ENCODE measurements around the gene CYB5A. TPM values are rescaled to one million over a fixed set of nuclear protein-coding genes. Genes with fewer than 3 reads are reported as not detected.
A peak's percentile ranks its signal among the peaks of the same experiment; 100 is the strongest.

Gene CYB5A
- total RNA-seq, 2 experiments from 2014 or later, result 53.1 to 61.4 TPM

GRCh38 chr18:74274700-74275099 is 17.1 kb downstream of the CYB5A start:
- no peak overlapping the region for H3K27ac Mint-ChIP-seq
- H3K27me3 Mint-ChIP-seq, result no peaks in the 10 kb centered on the region
- H3K4me3 Mint-ChIP-seq, result no peak overlapping the region
- H3K4me1 Mint-ChIP-seq, result no peaks in the 10 kb centered on the region
- intact Hi-C loops (cut with DNase I, micrococcal nuclease), result no loop called here
- H3K36me3 Mint-ChIP-seq (ENCODE audit: low read depth), result no peaks in the 10 kb centered on the region
- ChIA-PET POLR2A (no interaction called here), CTCF (interaction anchor here (0.6 to 2.3 kb wide), 3 partner anchors 9 to 68 kb away, joined by 3 to 6 read pairs (median 4); no protein-coding TSS in a partner anchor)
- DNase-seq (no peak), ATAC-seq (no peak)
- H3K9me3 Mint-ChIP-seq (ENCODE audit: low read depth), result no peaks in the 10 kb centered on the region

DNA sequence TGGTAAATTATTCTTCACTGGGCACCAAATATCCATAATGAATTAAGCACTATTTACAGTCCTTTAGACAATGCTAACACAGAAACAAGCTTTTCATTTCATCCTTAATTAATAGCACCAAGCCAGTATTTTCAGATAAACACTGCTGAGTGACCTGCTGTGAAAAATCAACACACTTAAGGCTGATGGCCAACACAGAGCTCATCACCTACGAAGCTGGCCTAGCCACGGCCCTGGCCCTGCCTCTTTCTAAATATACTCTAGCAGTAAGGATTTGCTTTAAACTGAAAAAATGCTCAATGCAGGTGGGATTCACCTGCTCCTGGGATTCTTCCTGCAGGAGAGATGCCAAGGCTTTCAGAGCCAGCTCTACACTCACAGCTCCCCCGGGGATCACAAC is 18.4 kb downstream of the CYB5A start:
- ChIA-PET CTCF (interaction anchor here (1.3 to 2.3 kb wide), 2 partner anchors 69 to 278 kb away, joined by 3 to 6 read pairs; no protein-coding TSS in a partner anchor), POLR2A (no interaction called here)
- DNase-seq (no peak), ATAC-seq (no peak)
- Mint-ChIP-seq H3K9me3 (ENCODE audit: low read depth) (no peaks in the 10 kb centered on the region), H3K4me1 (no peaks in the 10 kb centered on the region), H3K27me3 (no peaks in the 10 kb centered on the region), H3K4me3 (no peak overlapping the region), H3K27ac (no peak overlapping the region), H3K36me3 (ENCODE audit: low read depth) (no peaks in the 10 kb centered on the region)
- intact Hi-C loops (cut with DNase I, micrococcal nuclease), result no loop called here

GRCh38 chr18:74271635-74272034 is 20.1 kb downstream of the CYB5A start:
- Mint-ChIP-seq H3K27ac (no peak overlapping the region), H3K36me3 (ENCODE audit: low read depth) (no peaks in the 10 kb centered on the region), H3K9me3 (ENCODE audit: low read depth) (no peaks in the 10 kb centered on the region), H3K4me1 (no peaks in the 10 kb centered on the region), H3K4me3 (no peak overlapping the region), H3K27me3 (no peaks in the 10 kb centered on the region)
- intact Hi-C loops (cut with DNase I, micrococcal nuclease), result no loop called here
- CTCF ChIA-PET, result no interaction called here
- DNase-seq (no peak), ATAC-seq (no peak)
- POLR2A ChIA-PET, result no interaction called here

- intact Hi-C loops (cut with DNase I, micrococcal nuclease), result no loop called here
- H3K4me3 Mint-ChIP-seq, result no peak overlapping the region
- peaks cover 5% of the 10 kb centered on the region for H3K4me1 Mint-ChIP-seq
- ATAC-seq (no peak), DNase-seq (no peak)
- H3K36me3 Mint-ChIP-seq (ENCODE audit: low read depth), result no peaks in the 10 kb centered on the region
- H3K27ac Mint-ChIP-seq, result no peak overlapping the region
- ChIA-PET POLR2A (no interaction called here), CTCF (no interaction called here)
- no peaks in the 10 kb centered on the region for H3K9me3 Mint-ChIP-seq (ENCODE audit: low read depth)
- H3K27me3 Mint-ChIP-seq, result no peaks in the 10 kb centered on the region
These were observed 22.7 kb downstream of the CYB5A start for GRCh38 chr18:74268933-74269620.

DNA sequence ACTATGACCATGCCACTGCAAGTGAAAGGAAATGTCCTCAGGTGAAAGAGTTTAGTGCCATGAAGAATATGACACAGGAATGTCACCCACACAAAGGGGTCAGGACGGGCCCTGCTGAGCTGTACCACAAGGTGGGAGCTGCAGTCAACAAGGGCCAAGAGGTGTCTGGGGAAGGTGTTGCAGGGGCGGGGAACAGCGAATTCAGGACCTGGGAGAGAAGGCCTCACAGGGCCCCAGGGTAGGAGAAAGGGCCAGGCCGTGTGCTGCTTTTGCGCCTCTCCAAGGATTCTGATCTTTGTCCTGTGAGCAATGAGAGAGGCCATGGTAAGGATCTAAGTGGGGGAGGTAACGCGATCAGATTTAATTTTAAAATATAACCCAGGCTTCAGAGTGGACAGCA is 23.6 kb downstream of the CYB5A start:
- no peak for DNase-seq
- POLR2A ChIA-PET, result no interaction called here
- Mint-ChIP-seq H3K4me1 (peaks cover 5% of the 10 kb centered on the region), H3K27ac (no peak overlapping the region), H3K9me3 (ENCODE audit: low read depth) (no peaks in the 10 kb centered on the region), H3K4me3 (no peak overlapping the region), H3K27me3 (no peaks in the 10 kb centered on the region), H3K36me3 (ENCODE audit: low read depth) (peaks cover 1% of the 10 kb centered on the region)
- no peak for ATAC-seq
- intact Hi-C loops (cut with DNase I, micrococcal nuclease), result no loop called here
- CTCF ChIA-PET, result no interaction called here

DNA sequence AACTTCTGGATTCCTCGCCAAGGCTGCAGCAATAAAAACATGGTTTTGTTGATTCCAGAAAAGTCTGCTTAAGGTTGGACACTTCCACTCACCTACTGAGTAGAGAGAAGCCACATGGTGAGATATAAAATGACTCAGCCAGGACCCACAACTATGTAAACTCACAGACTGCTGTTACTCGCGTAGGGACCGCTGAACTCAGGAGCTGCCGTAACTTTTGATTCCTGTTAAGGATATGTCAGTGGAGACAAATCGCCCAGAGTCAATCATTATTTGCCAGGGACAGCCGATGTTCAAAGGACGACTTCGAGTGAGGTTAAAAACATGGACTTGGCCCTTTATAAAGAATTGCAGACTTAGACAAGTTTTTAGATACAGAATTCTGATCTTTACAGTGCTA is 25.6 kb downstream of the CYB5A start:
- POLR2A ChIA-PET, result no interaction called here
- no peak for ATAC-seq
- CTCF ChIA-PET, result no interaction called here
- Mint-ChIP-seq H3K9me3 (ENCODE audit: low read depth) (no peaks in the 10 kb centered on the region), H3K4me3 (no peak overlapping the region), H3K27me3 (no peaks in the 10 kb centered on the region), H3K4me1 (peaks cover 5% of the 10 kb centered on the region), H3K27ac (no peak overlapping the region), H3K36me3 (ENCODE audit: low read depth) (peaks cover 2% of the 10 kb centered on the region)
- DNase-seq, result no peak
- intact Hi-C loops (cut with DNase I, micrococcal nuclease), result no loop called here

- Mint-ChIP-seq H3K4me3 (no peak overlapping the region), H3K4me1 (peaks cover 5% of the 10 kb centered on the region), H3K36me3 (ENCODE audit: low read depth) (peaks cover 2% of the 10 kb centered on the region), H3K27me3 (no peaks in the 10 kb centered on the region), H3K27ac (no peak overlapping the region), H3K9me3 (ENCODE audit: low read depth) (no peaks in the 10 kb centered on the region)
- CTCF ChIA-PET, result no interaction called here
- intact Hi-C loops (cut with DNase I, micrococcal nuclease), result no loop called here
- DNase-seq (no peak), ATAC-seq (no peak)
- POLR2A ChIA-PET, result no interaction called here
These were observed 26.1 kb downstream of the CYB5A start for GRCh38 chr18:74265546-74266098.

- DNase-seq, result peak; percentile 39
- ChIA-PET CTCF (interaction anchor here (0.7 to 0.8 kb wide), 3 partner anchors 12 to 270 kb away, joined by 3 to 4 read pairs (median 3); partner anchors contain the start of gene CNDP1), POLR2A (no interaction called here)
- ATAC-seq, result peak; percentile 76
- H3K27me3 Mint-ChIP-seq, result no peaks in the 10 kb centered on the region
- no peaks in the 10 kb centered on the region for H3K9me3 Mint-ChIP-seq (ENCODE audit: low read depth)
- peaks cover 5% of the 10 kb centered on the region for H3K4me1 Mint-ChIP-seq
- H3K4me3 Mint-ChIP-seq, result no peak overlapping the region
- peaks cover 5% of the 10 kb centered on the region for H3K36me3 Mint-ChIP-seq (ENCODE audit: low read depth)
- intact Hi-C loops (cut with DNase I, micrococcal nuclease), result no loop called here
- H3K27ac Mint-ChIP-seq, result peak overlapping the region; percentile 52
These were observed 27.3 kb downstream of the CYB5A start for GRCh38 chr18:74264303-74265020.

DNA sequence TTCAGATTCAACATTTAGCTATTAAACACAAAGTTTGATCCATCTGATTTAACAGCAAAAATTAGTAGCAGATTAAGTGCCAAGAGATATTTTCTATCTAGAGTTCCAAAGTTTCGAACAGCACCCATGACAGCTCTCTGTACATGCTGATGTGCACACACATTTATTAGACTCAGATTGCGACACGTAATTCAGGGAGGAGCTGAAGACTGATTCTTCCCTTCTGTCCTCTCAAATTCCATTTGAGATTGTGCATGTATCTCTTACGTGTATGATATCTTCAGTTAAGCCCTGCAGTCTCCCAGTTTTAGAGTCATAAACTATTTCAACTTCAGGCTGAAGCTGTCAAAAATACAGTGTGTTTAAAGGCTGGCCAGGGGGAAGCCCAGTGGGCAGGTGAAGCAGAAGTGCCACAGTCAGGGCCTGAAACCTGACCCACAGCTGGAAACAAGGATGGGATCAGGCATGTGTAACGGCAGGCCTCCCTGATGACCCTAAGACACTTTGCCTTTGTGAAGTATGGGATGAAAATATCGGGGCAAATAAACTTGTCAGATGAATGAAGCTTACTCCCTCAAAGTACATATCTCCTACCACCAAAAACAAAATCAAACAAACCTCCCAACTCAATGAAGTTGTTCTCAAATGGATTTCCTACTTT is 30.6 kb downstream of the CYB5A start:
- Mint-ChIP-seq H3K4me3 (no peak overlapping the region), H3K27ac (no peak overlapping the region), H3K4me1 (peaks cover 5% of the 10 kb centered on the region), H3K9me3 (ENCODE audit: low read depth) (no peaks in the 10 kb centered on the region), H3K27me3 (no peaks in the 10 kb centered on the region), H3K36me3 (ENCODE audit: low read depth) (peaks cover 5% of the 10 kb centered on the region)
- DNase-seq (no peak), ATAC-seq (no peak)
- intact Hi-C loops (cut with DNase I, micrococcal nuclease), result no loop called here
- ChIA-PET CTCF (no interaction called here), POLR2A (no interaction called here)

- CTCF ChIA-PET, result interaction anchor here (0.6 kb wide), 1 partner anchor 18 kb away, joined by 3 read pairs; no protein-coding TSS in a partner anchor
- H3K9me3 Mint-ChIP-seq (ENCODE audit: low read depth), result no peaks in the 10 kb centered on the region
- no peak overlapping the region for H3K4me3 Mint-ChIP-seq
- DNase-seq (no peak), ATAC-seq (no peak)
- peaks cover 3% of the 10 kb centered on the region for H3K4me1 Mint-ChIP-seq
- no peaks in the 10 kb centered on the region for H3K27me3 Mint-ChIP-seq
- no peak overlapping the region for H3K27ac Mint-ChIP-seq
- POLR2A ChIA-PET, result no interaction called here
- peaks cover 12% of the 10 kb centered on the region for H3K36me3 Mint-ChIP-seq (ENCODE audit: low read depth)
- intact Hi-C loops (cut with DNase I, micrococcal nuclease), result no loop called here
These were observed 32.4 kb downstream of the CYB5A start for GRCh38 chr18:74259347-74259746.

DNA sequence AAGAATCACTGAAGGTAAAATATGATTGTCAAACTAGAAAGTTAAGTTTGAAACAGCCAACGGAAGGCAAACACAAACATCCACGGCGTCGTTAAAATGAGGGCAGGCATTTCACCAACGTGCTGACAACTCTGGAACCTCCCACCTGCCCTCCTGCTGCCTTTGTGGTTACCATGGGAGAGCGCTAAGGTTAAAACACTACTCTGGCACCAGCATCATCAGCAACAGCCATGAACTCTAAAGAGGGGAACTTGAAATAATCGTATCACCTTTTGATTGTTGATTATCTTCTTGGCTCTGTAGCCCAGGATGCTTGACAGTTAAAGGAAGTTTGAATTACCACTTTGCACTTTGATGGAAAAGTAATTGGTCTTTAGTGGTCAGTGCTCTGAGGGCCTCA is 34.7 kb downstream of the CYB5A start:
- H3K4me3 Mint-ChIP-seq, result no peak overlapping the region
- ChIA-PET CTCF (no interaction called here), POLR2A (no interaction called here)
- H3K36me3 Mint-ChIP-seq (ENCODE audit: low read depth), result peaks cover 15% of the 10 kb centered on the region
- ATAC-seq, result no peak
- intact Hi-C loops (cut with DNase I, micrococcal nuclease), result no loop called here
- no peak overlapping the region for H3K27ac Mint-ChIP-seq
- H3K27me3 Mint-ChIP-seq, result no peaks in the 10 kb centered on the region
- peaks cover 3% of the 10 kb centered on the region for H3K4me1 Mint-ChIP-seq
- no peak for DNase-seq
- H3K9me3 Mint-ChIP-seq (ENCODE audit: low read depth), result no peaks in the 10 kb centered on the region

- Mint-ChIP-seq H3K4me1 (peaks cover 7% of the 10 kb centered on the region), H3K4me3 (no peak overlapping the region)
These were observed 35.6 kb downstream of the CYB5A start for GRCh38 chr18:74256190-74256589.

More at GRCh38 chr18:74256190-74256589, 35.6 kb downstream of the CYB5A start:
- Mint-ChIP-seq H3K27me3 (no peaks in the 10 kb centered on the region), H3K27ac (no peak overlapping the region), H3K9me3 (ENCODE audit: low read depth) (no peaks in the 10 kb centered on the region), H3K36me3 (ENCODE audit: low read depth) (peaks cover 15% of the 10 kb centered on the region)
- ATAC-seq, result no peak
- CTCF ChIA-PET, result no interaction called here
- POLR2A ChIA-PET, result no interaction called here
- DNase-seq, result no peak
- intact Hi-C loops (cut with DNase I, micrococcal nuclease), result no loop called here

Data from activated CD4-positive, alpha-beta T cell treated with anti-CD3 and anti-CD28 coated beads for 36 hours (primary cell).